D721Med (cell line): ENCODE data around the gene KMT2C.

Experiments used
- DNase-seq: peaks from one replicate; pipeline ENCODE4 v3.0.0; 2011; ENCODE audit warnings: low spot score; ENCODE audit not compliant: insufficient read length
- FAIRE-seq: peaks from 2 replicates; lab custom pipeline; 2011; peaks lifted over from hg19 to GRCh38; lab: Jason Lieb, UNC
- TF ChIP-seq, protein P1 (sequence below): IDR thresholded peaks from 2 replicates; pipeline ENCODE4 v1.5.1; 2012; ENCODE audit warnings: mild to moderate bottlenecking, control low read depth; ENCODE audit not compliant: insufficient read depth; ENCODE audit errors: missing control alignments

Gene KMT2C

DNA sequence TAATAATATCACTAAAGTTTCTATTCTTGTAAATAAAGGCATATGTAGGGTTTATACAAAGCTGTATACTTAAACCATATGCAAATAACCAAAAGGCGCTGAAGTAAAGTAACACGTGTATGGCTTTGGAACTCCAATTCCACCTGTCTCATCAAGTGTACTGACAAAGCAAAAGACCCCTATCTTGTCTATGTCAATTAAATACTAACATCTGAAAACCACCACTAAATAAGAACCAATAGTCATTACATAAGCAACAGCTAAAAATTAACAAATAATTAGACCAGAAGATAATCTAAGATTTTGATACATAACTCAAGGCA is 93.9 kb downstream of the KMT2C start:
- TF ChIP-seq, protein P1, sequence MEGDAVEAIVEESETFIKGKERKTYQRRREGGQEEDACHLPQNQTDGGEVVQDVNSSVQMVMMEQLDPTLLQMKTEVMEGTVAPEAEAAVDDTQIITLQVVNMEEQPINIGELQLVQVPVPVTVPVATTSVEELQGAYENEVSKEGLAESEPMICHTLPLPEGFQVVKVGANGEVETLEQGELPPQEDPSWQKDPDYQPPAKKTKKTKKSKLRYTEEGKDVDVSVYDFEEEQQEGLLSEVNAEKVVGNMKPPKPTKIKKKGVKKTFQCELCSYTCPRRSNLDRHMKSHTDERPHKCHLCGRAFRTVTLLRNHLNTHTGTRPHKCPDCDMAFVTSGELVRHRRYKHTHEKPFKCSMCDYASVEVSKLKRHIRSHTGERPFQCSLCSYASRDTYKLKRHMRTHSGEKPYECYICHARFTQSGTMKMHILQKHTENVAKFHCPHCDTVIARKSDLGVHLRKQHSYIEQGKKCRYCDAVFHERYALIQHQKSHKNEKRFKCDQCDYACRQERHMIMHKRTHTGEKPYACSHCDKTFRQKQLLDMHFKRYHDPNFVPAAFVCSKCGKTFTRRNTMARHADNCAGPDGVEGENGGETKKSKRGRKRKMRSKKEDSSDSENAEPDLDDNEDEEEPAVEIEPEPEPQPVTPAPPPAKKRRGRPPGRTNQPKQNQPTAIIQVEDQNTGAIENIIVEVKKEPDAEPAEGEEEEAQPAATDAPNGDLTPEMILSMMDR: no peak
- no peak for DNase-seq
- FAIRE-seq: no peak

DNA sequence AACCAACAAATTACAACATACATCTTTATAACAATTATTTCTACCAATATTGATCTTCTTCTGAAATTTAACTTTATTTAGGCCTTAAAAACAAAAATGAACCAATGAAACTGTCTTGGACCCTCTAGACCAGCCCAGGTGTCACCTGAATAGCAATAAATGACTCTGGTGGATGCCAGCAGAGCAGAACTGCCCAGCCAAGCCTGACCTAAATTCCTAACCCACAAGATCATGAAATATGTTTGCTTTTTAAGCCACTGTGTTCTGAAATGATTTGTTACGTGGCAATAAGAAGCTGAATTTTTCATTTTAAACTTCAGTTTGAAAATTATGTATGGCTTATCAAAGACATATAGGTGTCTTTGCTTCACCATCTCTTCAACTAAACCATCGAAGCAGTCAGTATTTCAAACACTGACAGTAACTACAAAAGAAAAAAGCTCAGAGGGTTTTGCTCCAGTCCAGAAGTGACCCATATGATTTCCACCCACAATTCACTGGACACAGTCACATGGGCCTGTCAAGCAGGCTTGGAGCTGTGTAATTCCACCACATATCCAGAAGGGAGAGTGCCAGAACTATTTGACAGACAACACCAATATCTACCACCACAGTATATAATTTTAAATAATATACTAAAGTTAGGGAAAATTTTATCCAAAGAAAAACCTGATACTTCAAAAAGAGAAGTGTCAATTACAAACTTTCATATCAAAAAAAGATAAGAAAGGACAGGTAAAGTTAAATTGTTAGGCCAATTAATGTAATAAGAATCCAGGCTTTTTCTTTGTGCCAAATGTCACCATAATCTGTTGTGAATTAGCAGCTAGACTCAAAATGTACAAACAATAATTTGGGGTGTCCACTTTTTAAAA is 94.5 kb downstream of the KMT2C start:
- TF ChIP-seq, protein P1: peak; percentile 42
- FAIRE-seq: no peak
- DNase-seq: no peak

DNA sequence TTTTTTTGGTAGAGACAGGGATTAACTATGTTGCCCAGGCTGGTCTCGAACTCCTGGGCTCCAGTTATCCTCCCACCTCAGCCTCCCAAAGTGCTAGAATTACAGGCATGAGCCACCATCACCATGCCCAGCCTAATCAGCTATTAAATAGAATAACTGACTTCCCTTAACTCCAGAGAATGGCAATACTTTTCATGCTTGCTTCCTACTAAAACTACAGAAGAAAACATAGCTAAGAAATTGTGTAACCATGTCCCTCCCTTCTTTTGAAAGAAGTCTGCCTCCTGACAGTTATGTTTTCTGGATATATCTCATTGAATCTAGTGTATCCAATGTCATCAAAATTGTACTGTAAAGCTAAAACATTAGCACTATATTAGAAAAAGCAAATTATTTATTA is 95.6 kb downstream of the KMT2C start:
- TF ChIP-seq, protein P1: no peak
- DNase-seq (no peak), FAIRE-seq (no peak)

DNA sequence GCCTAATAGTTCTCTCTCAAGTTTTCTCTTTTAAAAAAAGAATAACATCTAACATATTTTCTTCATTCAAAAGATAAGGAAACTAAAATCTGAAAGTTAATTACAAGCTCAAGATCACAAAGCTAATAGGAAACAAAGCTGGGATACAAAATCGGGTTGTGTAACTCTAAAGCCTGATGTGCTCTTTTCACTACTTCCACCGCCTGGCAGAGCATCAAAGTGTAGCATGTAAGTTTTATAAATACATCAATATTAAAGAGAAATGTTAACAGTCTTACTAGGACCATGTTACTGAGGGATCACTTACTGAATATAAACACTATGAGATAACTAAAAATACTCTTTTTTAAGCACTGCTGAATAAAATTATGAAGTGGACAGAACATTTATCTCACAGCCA is 97.2 kb downstream of the KMT2C start:
- FAIRE-seq: no peak

DNA sequence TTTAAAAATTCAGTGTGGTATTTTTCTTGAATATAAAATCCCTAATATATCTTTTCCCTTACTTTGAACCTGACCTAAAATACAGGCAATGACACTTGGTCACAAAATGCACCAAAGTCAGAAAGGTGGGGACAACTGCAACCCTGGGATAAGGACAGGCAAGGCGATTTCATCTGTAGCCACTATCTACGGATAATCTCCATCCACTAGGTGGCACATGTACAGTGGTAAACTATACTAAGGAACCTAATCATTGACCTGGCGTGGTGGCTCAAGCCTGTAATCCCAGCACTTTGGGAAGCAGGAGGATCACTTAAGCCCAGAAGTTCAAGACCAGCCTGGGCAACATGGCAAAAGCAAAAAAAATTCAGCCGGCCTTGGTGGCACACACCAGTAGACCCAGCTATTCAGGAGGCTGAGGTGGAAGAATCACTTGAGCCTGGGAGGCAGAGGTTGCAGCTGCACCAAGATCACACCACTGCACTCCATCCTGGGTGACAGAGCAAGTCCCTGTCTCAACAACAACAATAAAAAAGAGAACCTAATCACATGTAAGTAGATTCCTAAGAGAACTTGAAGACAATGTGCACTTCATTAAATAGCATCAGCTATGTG is 98.9 kb downstream of the KMT2C start:
- FAIRE-seq (no peak), DNase-seq (no peak)
- TF ChIP-seq, protein P1: peak; percentile 45

More for the DNA sequence above, 97.2 kb downstream of the KMT2C start:
- no peak for DNase-seq
- TF ChIP-seq, protein P1: no peak

DNA sequence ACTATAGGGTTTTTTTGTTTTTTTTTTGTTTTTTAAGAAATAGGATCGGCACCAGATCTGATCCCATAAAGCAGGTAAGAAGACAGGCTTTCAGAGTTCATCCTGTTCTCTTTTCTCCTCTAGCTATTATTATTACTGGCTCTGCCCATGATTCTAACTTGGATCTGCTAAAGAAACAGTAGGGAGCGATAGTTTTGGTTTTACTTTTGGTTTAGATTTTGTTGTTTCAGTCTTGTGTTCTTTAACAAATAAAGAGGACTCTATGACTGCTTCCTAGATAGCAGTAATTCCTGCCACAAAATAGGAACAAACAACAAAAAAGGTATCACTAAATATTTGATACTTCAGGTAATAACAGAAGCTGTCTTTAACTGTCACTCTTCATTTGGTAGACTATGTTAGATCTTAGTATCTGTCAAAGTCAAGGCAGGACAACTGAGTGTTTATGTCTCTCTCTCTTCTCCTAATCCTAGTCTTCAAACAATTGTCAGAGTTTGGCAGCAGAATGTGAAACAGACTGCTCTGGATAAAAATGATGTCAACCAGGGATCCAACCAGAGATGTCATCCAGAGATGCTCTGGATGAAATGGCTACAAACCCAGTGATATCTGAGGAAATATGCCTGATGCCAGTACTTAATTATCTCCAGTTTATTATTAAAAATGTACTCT is 99.8 kb downstream of the KMT2C start:
- FAIRE-seq: no peak
- TF ChIP-seq, protein P1: no peak
- DNase-seq: no peak
